K562 (cell line): Measurements from ENCODE around the gene TUBGCP5. TPM values are rescaled to one million over a fixed set of nuclear protein-coding genes. Genes with fewer than 3 reads are reported as not detected.
"Not testable (repeated sequence)": the region's sequence is repeated elsewhere in the genome, so short reads cannot be mapped to it uniquely, and the experiment has no call there.

Source experiments
- ATAC-seq: fragments of 200-7000 bp; cut with Tn5 transposase; 3 replicates; pipeline ENCODE4 v1.9.1; 2020; ENCODE audit warnings: moderate library complexity
- BruUV-seq: library from RNA; stranded (reverse); fragments of 400-500 nt; replicated peaks from 2 replicates; lab custom pipeline; 2021; lab: Mats Ljungman, UMichigan
- CTCF ChIA-PET: fragments of 300-600 bp; formaldehyde crosslinking; extraction: SDS; loops from one replicate; lab custom pipeline; 2021; ENCODE audit warnings: low intra/inter-chr PET ratio; lab: Yijun Ruan, JAX
- POLR2A ChIA-PET: fragments of 300-600, 350-650 bp; sonication (Branson Sonifier 250); formaldehyde crosslinking; extraction: SDS; loops from one replicate; lab custom pipeline; 2021; ENCODE audit warnings: antibody characterized with exemption, inconsistent platforms; lab: Yijun Ruan, JAX
- DNase-seq, 4 experiments: peaks; one replicate each; pipeline versions ENCODE4 v3.0.0 to v3.0.0-alpha.2; 2011 to 2018; ENCODE audit warnings: low spot score in 3 of 4, mixed read lengths in 3 of 4; ENCODE audit errors: extremely low read depth in 1 of 4
- FAIRE-seq: peaks from 2 replicates; lab custom pipeline; 2011; peaks lifted over from hg19 to GRCh38; lab: Jason Lieb, UNC
- H2AFZ ChIP-seq: 2 replicates; pipeline ENCODE4 v1.6.0; 2011; ENCODE audit warnings: low read depth, low read length, control low read depth, inconsistent platforms
- H3K27ac ChIP-seq: fragments of 200-600 bp; 3 replicates; pipeline ENCODE4 v1.8.0; 2011; ENCODE audit warnings: low read depth, mild to moderate bottlenecking, control low read depth, inconsistent platforms, low read length, moderate library complexity, mixed read lengths; ENCODE audit errors: extremely low read depth
- H3K27me3 ChIP-seq, 2 experiments: fragments of 300-600 bp in 1 of 2; 2 replicates in 1 of 2; 3 replicates in 1 of 2; pipeline versions ENCODE4 v1.6.0 to v1.8.0; 2011; ENCODE audit warnings: inconsistent platforms in 2 of 2, low read length in 2 of 2, mild to moderate bottlenecking in 1 of 2, mixed read lengths in 1 of 2, moderate library complexity in 1 of 2; ENCODE audit not compliant: control insufficient read depth in 2 of 2, insufficient read depth in 2 of 2
- H3K36me3 ChIP-seq: fragments of 300-600 bp; 3 replicates; pipeline ENCODE4 v1.8.0; 2011; ENCODE audit warnings: mild to moderate bottlenecking, low read length, inconsistent platforms; ENCODE audit not compliant: control insufficient read depth, insufficient read depth
- H3K4me1 ChIP-seq, 2 experiments: fragments of 200-600 bp in 1 of 2; replicated peaks in 1 of 2; 2 replicates in 1 of 2; 3 replicates in 1 of 2; pipeline versions ENCODE4 v1.5.1 to v1.8.0; 2011; ENCODE audit warnings: inconsistent platforms in 2 of 2, low read length in 2 of 2, mild to moderate bottlenecking in 1 of 2, mixed read lengths in 1 of 2, moderate library complexity in 1 of 2; ENCODE audit not compliant: control insufficient read depth in 2 of 2, insufficient read depth in 2 of 2
- H3K4me2 ChIP-seq: 2 replicates; pipeline ENCODE4 v1.6.1; 2011; ENCODE audit warnings: low read length, control low read depth, inconsistent platforms, mixed read lengths; ENCODE audit not compliant: insufficient read depth
- H3K4me3 ChIP-seq: fragments of 200-600 bp; sonication (generic), shearing (Covaris generic); 2 replicates; pipeline ENCODE4 v1.5.1; 2016; ENCODE audit warnings: control low read depth, inconsistent platforms
- H3K79me2 ChIP-seq: fragments of 200-600 bp; 3 replicates; pipeline ENCODE4 v1.8.0; 2011; ENCODE audit warnings: low read length, inconsistent platforms; ENCODE audit not compliant: control insufficient read depth, insufficient read depth
- H3K9ac ChIP-seq, 2 experiments: 2 replicates each; pipeline versions ENCODE4 v1.6.0 to v1.6.1; 2011; ENCODE audit warnings: low read depth in 2 of 2, low read length in 2 of 2, control low read depth in 1 of 2, inconsistent platforms in 1 of 2, mild to moderate bottlenecking in 1 of 2, mixed read lengths in 1 of 2; ENCODE audit not compliant: insufficient read depth in 1 of 2
- H3K9me1 ChIP-seq: one replicate; pipeline ENCODE4 v1.6.0; 2011; ENCODE audit warnings: inconsistent platforms, mild to moderate bottlenecking, low read length, moderate library complexity; ENCODE audit not compliant: control insufficient read depth, insufficient read depth
- H3K9me3 ChIP-seq: replicated peaks from 2 replicates; pipeline ENCODE4 v1.5.1; 2011; ENCODE audit warnings: low read depth, low read length, inconsistent platforms; ENCODE audit not compliant: control insufficient read depth, insufficient read depth
- H4K20me1 ChIP-seq: replicated peaks from 2 replicates; pipeline ENCODE4 v1.6.1; 2011; ENCODE audit warnings: low read length, inconsistent platforms, mixed read lengths; ENCODE audit not compliant: control insufficient read depth, insufficient read depth
- GABPB1 ChIP-seq: sonication (generic); formaldehyde crosslinking; IDR thresholded peaks from 2 replicates; pipeline ENCODE4 v1.8.0; 2022; ENCODE audit warnings: mild to moderate bottlenecking, missing genetic modification reagents
- WGBS: fragments of 100-300 bp; shearing (Covaris generic); methylation state at CpG from one replicate; pipeline ENCODE4 v1.1.6; 2016; ENCODE audit warnings: low coverage, mixed read lengths; ENCODE audit not compliant: insufficient coverage; ENCODE audit errors: missing lambda C conversion rate; 5-methylcytosine and 5-hydroxymethylcytosine counted together
- in situ Hi-C: fragments of 300-500 bp; cut with MboI; formaldehyde crosslinking; loops from 4 replicates; pipeline ENCODE4 v1.15.0; 2018; ENCODE audit warnings: inconsistent platforms, mixed read lengths
- intact Hi-C: fragments of 100-400 bp; cut with micrococcal nuclease; formaldehyde crosslinking; loops from 2 replicates; pipeline ENCODE4 v1.14.2; 2022
- polyA plus RNA-seq, 8 experiments: library from polyadenylated mRNA; depleted of rRNA in 4 of 8; stranded (reverse) in 5 of 8; unstranded in 3 of 8; fragments of >200 nt; fragmentation: Nextera tagmentation in 2 of 8; fragmentation: Illumina TruSeq in 1 of 8; extraction: Ambion mirVana in 2 of 8; extraction: Trizol in 1 of 8; gene quantifications; 2 replicates each; pipeline versions ENCODE4 v1.2.1 to v1.2.3, GENCODE V29; 2011 to 2014; ENCODE audit warnings: inconsistent platforms in 1 of 8, missing spikeins in 1 of 8
- total RNA-seq, 7 experiments: library from RNA; depleted of rRNA in 6 of 7; stranded (reverse); fragments of >200 nt in 6 of 7; fragmentation: Illumina TruSeq in 2 of 7; extraction: Trizol in 2 of 7; gene quantifications; 2 replicates each; pipeline versions ENCODE4 v1.2.1 to v1.2.3, GENCODE V29; 2011 to 2021; ENCODE audit warnings: low replicate concordance in 1 of 7

The TUBGCP5 gene
- total and polyA plus RNA-seq, 9 of the 15 experiments (the other 6 are each of a cell fraction or from before 2014, with no cell fraction given), result 5.8 to 33.9 (median 23.2) TPM

GRCh38 chr15:23083115-23083514, 43.7 kb upstream of the TUBGCP5 start:
- ATAC-seq (no peak), FAIRE-seq (no peak), DNase-seq (no peak)
- intact Hi-C loops (loop anchor here (5.0 kb wide), 1 partner anchor 46 kb away; the partner anchor contains the start of gene TUBGCP5), in situ Hi-C loops (no loop called here)
- BruUV-seq, result no TSS peak
- ChIA-PET CTCF (no interaction called here), POLR2A (no interaction called here)
- Histone ChIP-seq H3K36me3 (no peaks in the 10 kb centered on the region), H3K9me3 (no peaks in the 10 kb centered on the region), H3K4me1 (no peaks in the 10 kb centered on the region; a peak in 1 of 5 replicates), H3K9me1 (no peaks in the 10 kb centered on the region), H3K27ac (no peak overlapping the region), H3K27me3 (peaks cover 2 to 10% of the 10 kb centered on the region in 2 experiments; a peak in 3 of 5 replicates), H3K4me2 (no peak overlapping the region), H3K9ac (no peak overlapping the region), H3K79me2 (no peaks in the 10 kb centered on the region), H3K4me3 (no peak overlapping the region), H2AFZ (no peak overlapping the region), H4K20me1 (no peaks in the 10 kb centered on the region)
- TF ChIP-seq GABPB1 (CRISPR knock-in tag), result no peak
- WGBS, result 0% methylated on average over 1 of the region's 1 CpG

GRCh38 chr15:23081996-23082737, 42.8 kb upstream of the TUBGCP5 start:
- CTCF ChIA-PET, in situ Hi-C loops, FAIRE-seq, H3K36me3 ChIP-seq, H3K9me1 ChIP-seq, BruUV-seq, H3K9ac ChIP-seq, H3K4me2 ChIP-seq, DNase-seq, H4K20me1 ChIP-seq, H3K4me3 ChIP-seq, H3K79me2 ChIP-seq, ATAC-seq, H2AFZ ChIP-seq, H3K9me3 ChIP-seq, H3K27ac ChIP-seq, H3K4me1 ChIP-seq: not testable (repeated sequence)
- peaks cover 4 to 10% of the 10 kb centered on the region in 2 experiments; a peak in 3 of 5 replicates for H3K27me3 ChIP-seq
- 1% methylated on average over 6 of the region's 8 CpGs for WGBS
- intact Hi-C loops, result loop anchor here (5.0 kb wide), 1 partner anchor 45 kb away; the partner anchor contains the start of gene TUBGCP5
- POLR2A ChIA-PET, result interaction anchor here (1.3 kb wide), 1 partner anchor 27 kb away, joined by 3 read pairs; no protein-coding TSS in a partner anchor
